Skeletal muscle tissue (tissue), 4 donors: ENCODE results near the gene LUC7L2. TPM values are rescaled to one million over a fixed set of nuclear protein-coding genes. Genes with fewer than 3 reads are reported as not detected.
"Not testable (repeated sequence)": the region's sequence is repeated elsewhere in the genome, so short reads cannot be mapped to it uniquely, and the experiment has no call there.

Experiments used
- H3K27ac ChIP-seq: one replicate; pipeline ENCODE4 v1.7.0; 2013; ENCODE audit warnings: mild to moderate bottlenecking, low read depth, low read length, inconsistent platforms
- H3K27me3 ChIP-seq, 3 donors: one replicate each; pipeline ENCODE4 v1.7.0; 2013; ENCODE audit warnings: low read length in 3 of 3; ENCODE audit not compliant: control insufficient read depth in 3 of 3, insufficient read depth in 3 of 3
- H3K36me3 ChIP-seq, 3 donors: one replicate each; pipeline ENCODE4 v1.7.0; 2013; ENCODE audit warnings: low read length in 3 of 3; ENCODE audit not compliant: control insufficient read depth in 3 of 3, insufficient read depth in 3 of 3
- H3K4me1 ChIP-seq, 3 donors: one replicate each; pipeline ENCODE4 v1.7.0; 2013; ENCODE audit warnings: low read length in 3 of 3, mild to moderate bottlenecking in 3 of 3; ENCODE audit not compliant: control insufficient read depth in 3 of 3, insufficient read depth in 3 of 3
- H3K4me3 ChIP-seq, 3 donors: one replicate each; pipeline ENCODE4 v1.7.0; 2013; ENCODE audit warnings: low read length in 3 of 3
- H3K9ac ChIP-seq, 3 donors: one replicate each; pipeline ENCODE4 v1.7.0; 2013; ENCODE audit warnings: low read length in 3 of 3, mild to moderate bottlenecking in 3 of 3, moderate library complexity in 2 of 3, low read depth in 1 of 3
- H3K9me3 ChIP-seq, 3 donors: one replicate each; pipeline ENCODE4 v1.7.0; 2013; ENCODE audit warnings: low read length in 3 of 3; ENCODE audit not compliant: control insufficient read depth in 3 of 3
- total RNA-seq: library from RNA; depleted of rRNA; stranded (reverse); fragments of >200 nt; gene quantifications from one replicate; pipeline ENCODE4 v1.2.3, GENCODE V29; 2014
- donor health status: Osteomylitis.

LUC7L2 gene
- total RNA-seq, 1 donor from 2014 or later: 32.9 TPM

DNA sequence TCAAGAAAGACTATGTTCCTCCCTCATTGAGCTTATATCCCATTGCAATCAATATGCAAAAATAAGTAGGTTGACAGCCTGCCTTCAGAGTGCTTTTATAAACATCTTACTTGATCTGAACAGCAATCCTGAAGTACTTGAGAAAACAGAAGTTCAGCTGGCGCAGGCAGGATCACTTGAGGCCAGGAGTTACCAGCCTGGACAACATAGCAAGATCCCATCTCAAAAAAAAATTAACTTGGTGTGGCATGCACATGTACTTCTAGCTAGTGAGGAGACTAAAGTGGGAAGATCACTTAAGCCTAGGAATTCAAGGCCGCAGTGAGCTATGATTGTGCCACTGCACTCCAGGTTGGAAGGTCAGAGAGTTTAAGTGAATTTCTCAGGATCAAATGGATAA is 30.1 kb downstream of the LUC7L2 start:
- H3K9ac ChIP-seq: no peak overlapping the region
- H3K27ac ChIP-seq: no peak overlapping the region
- no peak overlapping the region for H3K4me3 ChIP-seq
- H3K4me1 ChIP-seq: no peaks in the 10 kb centered on the region
- peaks cover 6 to 25% (median 13%) of the 10 kb centered on the region in 3 donors for H3K36me3 ChIP-seq
- H3K9me3 ChIP-seq: no peaks in the 10 kb centered on the region
- no peaks in the 10 kb centered on the region for H3K27me3 ChIP-seq

DNA sequence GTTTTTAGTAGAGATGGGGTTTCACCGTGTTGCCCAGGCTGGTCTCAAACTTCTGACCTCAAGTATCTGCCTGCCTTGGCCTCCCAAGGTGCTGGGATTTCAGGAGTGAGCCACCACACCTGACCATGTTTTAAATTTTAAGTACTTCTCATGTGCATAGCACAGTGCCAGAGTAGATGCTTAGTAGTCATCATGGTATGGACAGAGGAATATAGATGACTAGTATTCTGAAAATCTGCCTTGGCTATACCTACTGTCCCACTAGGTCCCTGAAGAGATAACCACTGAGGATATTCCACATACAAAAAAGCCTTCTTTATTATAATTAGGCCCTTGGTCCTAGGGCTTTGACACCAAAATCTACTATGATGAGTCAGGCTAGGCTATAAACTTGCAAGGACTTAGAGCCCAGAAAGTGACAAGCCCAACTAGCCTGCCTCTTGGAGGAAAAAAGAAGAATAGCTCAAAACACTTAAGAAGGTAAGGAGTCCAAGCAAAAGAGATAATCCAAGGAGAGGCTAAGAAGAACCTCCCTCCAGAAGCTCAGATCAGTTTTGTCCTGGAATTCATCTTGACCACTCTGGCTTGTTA is 34.0 kb downstream of the LUC7L2 start:
- Histone ChIP-seq H3K27me3 (no peaks in the 10 kb centered on the region), H3K9me3 (no peaks in the 10 kb centered on the region), H3K27ac (no peak overlapping the region), H3K4me3 (no peak overlapping the region), H3K9ac (no peak overlapping the region), H3K4me1 (peaks cover 0 to 2% (median 0%) of the 10 kb centered on the region in 3 donors), H3K36me3 (peaks cover 2 to 22% (median 8%) of the 10 kb centered on the region in 3 donors)

DNA sequence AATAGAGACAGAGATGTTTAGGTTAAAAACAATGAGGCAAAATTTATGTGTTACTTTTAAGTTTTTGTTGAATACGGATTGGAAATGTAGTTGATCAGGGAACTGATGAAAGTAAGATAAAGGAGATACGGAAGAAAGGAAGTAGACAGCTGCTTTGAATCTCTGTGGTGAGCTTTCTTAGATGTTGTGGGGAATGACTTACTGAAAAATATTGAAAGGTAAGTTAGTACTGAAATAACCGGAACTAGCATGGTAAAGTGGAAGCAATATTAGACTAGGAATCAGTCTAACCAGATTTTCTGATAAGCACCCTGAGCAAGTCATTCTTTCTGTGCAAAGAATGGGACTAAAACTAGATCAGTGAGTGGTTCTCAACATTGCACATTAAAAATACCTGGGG is 34.8 kb downstream of the LUC7L2 start:
- Histone ChIP-seq H3K9ac (no peak overlapping the region), H3K4me1 (peaks cover 0 to 2% (median 0%) of the 10 kb centered on the region in 3 donors), H3K36me3 (peaks cover 2 to 26% (median 11%) of the 10 kb centered on the region in 3 donors), H3K27me3 (no peaks in the 10 kb centered on the region), H3K4me3 (no peak overlapping the region), H3K9me3 (no peaks in the 10 kb centered on the region), H3K27ac (no peak overlapping the region)

DNA sequence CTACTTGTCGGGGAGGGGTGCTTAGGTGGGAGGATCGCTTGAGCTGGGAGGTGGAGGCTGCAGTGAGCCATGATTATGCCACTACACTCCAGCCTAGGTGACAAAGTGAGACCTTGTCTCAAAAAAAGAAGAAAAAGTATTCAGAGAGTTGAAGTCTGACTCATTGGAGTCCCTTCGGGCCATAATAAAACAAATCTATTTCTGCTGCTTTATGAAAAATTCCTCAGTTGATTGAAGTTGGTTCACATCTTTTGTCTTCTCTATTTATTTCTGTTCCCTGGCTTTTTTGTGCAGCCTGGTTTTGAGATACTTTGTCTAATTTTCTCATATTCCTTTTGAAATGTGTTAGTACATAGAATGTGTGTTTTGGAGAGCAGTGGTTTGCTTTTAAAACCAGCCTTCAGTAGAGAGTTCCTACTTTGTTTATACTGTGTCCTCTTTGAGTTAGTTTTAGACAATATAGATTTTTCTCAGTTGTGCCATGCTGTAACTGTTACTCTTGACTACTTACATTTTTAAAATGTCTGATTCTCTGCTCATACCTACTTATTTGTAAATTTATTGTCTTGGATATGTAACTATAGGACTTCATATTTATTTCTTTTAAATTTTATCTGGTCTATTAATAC is 36.7 kb downstream of the LUC7L2 start:
- Histone ChIP-seq H3K9me3 (no peaks in the 10 kb centered on the region), H3K36me3 (peaks cover 0 to 23% (median 9%) of the 10 kb centered on the region in 3 donors), H3K4me1 (peaks cover 0 to 2% (median 0%) of the 10 kb centered on the region in 3 donors), H3K27ac (no peak overlapping the region), H3K4me3 (no peak overlapping the region), H3K27me3 (no peaks in the 10 kb centered on the region), H3K9ac (no peak overlapping the region)

DNA sequence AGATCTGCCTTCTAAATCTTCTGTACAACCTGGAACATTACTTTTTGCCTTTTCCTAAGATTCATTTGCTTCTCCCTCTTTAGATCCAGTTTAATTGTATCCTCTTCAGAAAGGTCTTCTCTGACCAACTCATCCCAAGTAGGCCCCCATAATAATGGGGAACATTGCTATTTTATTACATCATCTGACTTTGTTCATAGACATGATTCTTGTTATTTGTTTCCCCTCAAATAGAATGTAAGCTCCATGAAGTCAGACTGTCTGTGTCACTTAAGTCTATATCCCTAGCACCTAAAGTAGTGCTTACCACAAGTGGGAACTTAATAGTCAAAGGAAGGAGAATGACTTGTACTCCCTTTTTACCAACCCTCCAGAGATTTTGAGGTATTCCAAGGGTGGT is 37.5 kb downstream of the LUC7L2 start:
- Histone ChIP-seq H3K9me3 (no peaks in the 10 kb centered on the region), H3K27ac (no peak overlapping the region), H3K4me1 (peaks cover 0 to 2% (median 0%) of the 10 kb centered on the region in 3 donors), H3K4me3 (no peak overlapping the region), H3K36me3 (peaks cover 0 to 27% (median 10%) of the 10 kb centered on the region in 3 donors), H3K27me3 (no peaks in the 10 kb centered on the region), H3K9ac (no peak overlapping the region)

DNA sequence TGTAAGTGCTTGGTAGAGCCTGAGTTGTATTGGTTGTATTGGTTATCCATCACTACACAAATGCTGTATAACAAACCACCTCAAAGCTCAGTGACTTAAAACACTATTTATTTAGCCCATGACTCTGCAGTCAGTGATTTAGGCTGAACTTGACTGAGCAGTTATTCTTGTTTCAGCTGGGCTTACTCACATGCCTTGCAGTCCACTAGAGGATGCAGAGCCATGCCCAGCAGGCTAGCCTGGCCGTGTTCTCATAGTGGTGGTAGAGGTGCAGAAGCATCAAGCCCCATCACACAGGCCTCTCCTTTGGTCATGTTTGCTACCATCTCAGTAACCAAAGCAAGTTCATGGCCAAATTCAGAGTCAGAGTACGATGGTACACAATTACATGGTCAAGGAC is 43.9 kb downstream of the LUC7L2 start:
- Histone ChIP-seq H3K4me3 (no peak overlapping the region), H3K27me3 (no peaks in the 10 kb centered on the region), H3K27ac (no peak overlapping the region), H3K9me3 (no peaks in the 10 kb centered on the region), H3K36me3 (peaks cover 17 to 57% (median 47%) of the 10 kb centered on the region in 3 donors), H3K9ac (no peak overlapping the region), H3K4me1 (no peaks in the 10 kb centered on the region)

DNA sequence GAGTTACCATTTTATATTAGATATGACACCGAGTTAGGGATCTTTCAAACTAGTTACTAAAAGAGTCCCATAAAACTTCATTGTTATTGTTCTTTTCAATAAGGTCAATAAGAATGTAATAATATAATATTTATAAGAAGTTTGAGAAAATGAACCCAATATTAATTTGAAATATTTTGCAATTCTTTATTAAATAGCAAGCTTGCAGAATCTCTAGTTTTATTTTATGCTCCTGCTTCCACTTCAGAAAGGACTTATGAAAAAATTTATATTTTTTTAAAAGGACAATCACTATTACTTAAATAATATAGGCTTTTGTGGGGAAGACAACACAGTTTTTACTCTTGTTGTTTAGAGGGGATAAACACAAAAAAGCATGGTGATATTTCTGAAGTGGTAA is 47.9 kb downstream of the LUC7L2 start:
- H3K27me3 ChIP-seq: no peaks in the 10 kb centered on the region
- H3K27ac ChIP-seq: no peak overlapping the region
- no peaks in the 10 kb centered on the region for H3K4me1 ChIP-seq
- no peaks in the 10 kb centered on the region for H3K9me3 ChIP-seq
- no peak overlapping the region for H3K4me3 ChIP-seq
- H3K9ac ChIP-seq: no peak overlapping the region
- peaks cover 14 to 54% (median 52%) of the 10 kb centered on the region in 3 donors for H3K36me3 ChIP-seq

DNA sequence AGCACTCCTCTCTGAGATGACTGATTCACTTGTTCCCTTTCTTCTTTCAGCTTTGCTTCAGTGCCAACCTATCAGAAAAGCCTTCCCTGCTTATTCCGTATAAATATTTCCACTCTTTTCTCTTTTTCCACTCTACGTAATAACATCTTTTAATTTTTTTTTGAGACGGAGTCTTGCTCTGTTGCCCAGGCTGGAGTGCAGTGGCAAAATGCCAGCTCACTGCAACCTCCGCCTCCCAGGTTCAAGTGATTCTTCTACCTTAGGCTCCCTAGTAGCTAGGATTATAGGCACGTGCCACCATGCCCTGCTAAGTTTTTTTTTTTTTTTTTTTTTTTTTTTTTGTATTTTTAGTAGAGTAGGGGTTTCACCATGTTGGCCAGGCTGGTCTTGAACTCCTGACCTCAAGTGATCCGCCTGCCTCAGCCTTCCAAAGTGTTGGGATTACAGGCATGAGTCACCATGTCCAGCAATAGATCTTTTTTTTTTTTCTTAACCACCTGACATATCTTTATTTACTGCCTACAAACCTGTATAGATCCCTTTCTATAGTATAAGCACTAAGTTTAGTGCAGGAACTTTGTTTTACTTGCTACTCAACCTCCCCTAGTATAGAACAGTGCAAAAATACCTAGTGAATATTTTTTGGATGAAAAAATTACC is 55.2 kb downstream of the LUC7L2 start:
- H3K27me3 ChIP-seq, H3K4me1 ChIP-seq, H3K4me3 ChIP-seq, H3K27ac ChIP-seq, H3K9me3 ChIP-seq, H3K9ac ChIP-seq: not testable (repeated sequence)
- peaks cover 11 to 70% (median 61%) of the 10 kb centered on the region in 3 donors for H3K36me3 ChIP-seq

DNA sequence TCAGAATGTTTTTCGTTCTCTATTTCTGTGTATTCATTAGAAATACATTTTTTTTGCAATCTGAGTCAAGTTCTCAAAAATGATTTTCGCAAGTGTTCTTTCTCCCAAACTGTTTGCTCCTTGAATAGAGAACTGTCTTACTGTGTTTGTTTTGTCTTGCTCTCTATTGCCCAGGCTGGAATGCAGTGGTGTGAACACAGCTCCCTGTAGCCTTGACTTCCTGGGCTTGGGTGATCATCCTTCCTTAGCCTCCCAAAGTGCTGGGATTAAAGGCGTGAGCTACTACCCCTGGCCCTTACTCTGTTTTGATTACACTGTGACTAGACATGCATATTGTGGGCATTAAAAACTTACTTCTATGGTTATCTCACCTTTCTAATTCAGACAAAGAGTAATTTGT is 56.7 kb downstream of the LUC7L2 start:
- Histone ChIP-seq H3K4me1 (no peaks in the 10 kb centered on the region), H3K27me3 (no peaks in the 10 kb centered on the region), H3K4me3 (no peak overlapping the region), H3K36me3 (peaks cover 11 to 68% (median 63%) of the 10 kb centered on the region in 3 donors), H3K9me3 (no peaks in the 10 kb centered on the region), H3K9ac (no peak overlapping the region), H3K27ac (no peak overlapping the region)

DNA sequence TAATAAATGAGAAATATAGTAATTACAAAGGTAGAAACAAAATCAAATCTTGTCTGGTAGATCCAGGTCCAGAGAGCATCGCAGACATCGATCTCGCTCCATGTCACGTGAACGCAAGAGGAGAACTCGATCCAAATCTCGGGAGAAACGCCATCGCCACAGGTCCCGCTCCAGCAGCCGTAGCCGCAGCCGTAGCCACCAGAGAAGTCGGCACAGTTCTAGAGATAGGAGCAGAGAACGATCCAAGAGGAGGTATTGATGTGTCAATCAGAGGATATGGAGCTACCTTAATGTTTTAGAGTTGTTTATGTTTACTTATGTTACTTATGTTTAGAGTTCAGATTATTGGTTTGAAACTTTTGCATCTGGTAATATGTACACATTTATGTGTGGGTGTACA is 57.8 kb downstream of the LUC7L2 start:
- no peaks in the 10 kb centered on the region for H3K9me3 ChIP-seq
- peaks cover 14 to 68% (median 67%) of the 10 kb centered on the region in 3 donors for H3K36me3 ChIP-seq
- no peak overlapping the region for H3K9ac ChIP-seq
- H3K4me3 ChIP-seq: no peak overlapping the region
- no peak overlapping the region for H3K27ac ChIP-seq
- no peaks in the 10 kb centered on the region for H3K4me1 ChIP-seq
- no peaks in the 10 kb centered on the region for H3K27me3 ChIP-seq
